K562 (cell line): ENCODE measurements around the gene GADD45GIP1. TPM values are rescaled to one million over a fixed set of nuclear protein-coding genes. Genes with fewer than 3 reads are reported as not detected.

Experiments used
- ATF7 ChIP-seq: fragments of 450-650 bp; IDR thresholded peaks from 2 replicates; pipeline ENCODE4 v1.7.1; 2014; ENCODE audit warnings: mild to moderate bottlenecking, moderate library complexity
- CBX2 ChIP-seq: fragments of 200-600 bp; sonication (generic); IDR thresholded peaks from one replicate; pipeline ENCODE4 v1.6.1; 2012; ENCODE audit warnings: mild to moderate bottlenecking, low read length, inconsistent platforms; ENCODE audit not compliant: insufficient read depth, poor library complexity, severe bottlenecking
- CEBPZ ChIP-seq: fragments of 150-350 bp; IDR thresholded peaks from 2 replicates; pipeline ENCODE4 v1.6.1; 2014; ENCODE audit warnings: low read depth, mild to moderate bottlenecking, low read length, borderline replicate concordance
- DDX20 ChIP-seq: fragments of 450-650 bp; IDR thresholded peaks from 2 replicates; pipeline ENCODE4 v1.6.1; 2016; ENCODE audit warnings: missing genetic modification characterization, low read depth, mild to moderate bottlenecking, missing compliant biosample characterization, moderate library complexity
- E2F3 ChIP-seq: fragments of 250-450 bp; sonication (Bioruptor Pico); IDR thresholded peaks from 2 replicates; pipeline ENCODE4 v1.4.0; 2020; ENCODE audit warnings: mild to moderate bottlenecking
- ETV5 ChIP-seq: sonication (generic); formaldehyde crosslinking; IDR thresholded peaks from 2 replicates; pipeline ENCODE4 v1.4.0; 2020; ENCODE audit warnings: low read depth, mild to moderate bottlenecking, missing genetic modification reagents
- GATAD2B ChIP-seq: fragments of 450-650 bp; IDR thresholded peaks from 2 replicates; pipeline ENCODE4 v1.6.1; 2017; ENCODE audit warnings: mild to moderate bottlenecking, borderline replicate concordance
- HCFC1 ChIP-seq: IDR thresholded peaks from 2 replicates; pipeline ENCODE4 v1.6.1; 2012; ENCODE audit warnings: low read depth, low read length, improper control_type of control experiment
- JUN ChIP-seq, 2 experiments: sonication (generic) in 1 of 2; formaldehyde crosslinking in 1 of 2; IDR thresholded peaks; 2 replicates each; pipeline versions ENCODE4 v1.6.1 to v1.8.0; 2012 to 2022; ENCODE audit warnings: borderline replicate concordance in 2 of 2, mild to moderate bottlenecking in 2 of 2, improper control_type of control experiment in 1 of 2, low read depth in 1 of 2, low read length in 1 of 2, missing genetic modification reagents in 1 of 2
- KDM1A ChIP-seq, 2 experiments: fragments of 450-650 bp; IDR thresholded peaks; 2 replicates each; pipeline ENCODE4 v1.6.1; 2016; ENCODE audit warnings: mild to moderate bottlenecking in 2 of 2
- MYNN ChIP-seq, 2 experiments: sonication (generic); formaldehyde crosslinking in 1 of 2; IDR thresholded peaks; 2 replicates each; pipeline versions ENCODE4 v1.5.0 to v1.6.1; 2016 to 2020; ENCODE audit warnings: antibody characterized with exemption in 1 of 2, missing genetic modification reagents in 1 of 2
- NFIC ChIP-seq: fragments of 450-650 bp; IDR thresholded peaks from 2 replicates; pipeline ENCODE4 v1.6.1; 2017; ENCODE audit warnings: mild to moderate bottlenecking, inconsistent platforms
- POLR2AphosphoS5 ChIP-seq: IDR thresholded peaks from 2 replicates; pipeline ENCODE4 v1.6.1; 2011; ENCODE audit warnings: mild to moderate bottlenecking, low read depth, low read length, moderate library complexity; ENCODE audit not compliant: control insufficient read depth, insufficient read depth
- POLR3G ChIP-seq: IDR thresholded peaks from 2 replicates; pipeline ENCODE4 v1.6.1; 2011; ENCODE audit not compliant: insufficient read length, insufficient replicate concordance; ENCODE audit errors: extremely low read depth
- SMAD4 ChIP-seq: fragments of 250-450 bp; sonication (Bioruptor Pico); conservative IDR thresholded peaks from 2 replicates; pipeline ENCODE4 v1.8.0; 2021; ENCODE audit warnings: inconsistent platforms, mild to moderate bottlenecking, moderate library complexity
- SMARCE1 ChIP-seq: fragments of 450-650 bp; IDR thresholded peaks from 2 replicates; pipeline ENCODE4 v1.7.1; 2016; ENCODE audit warnings: mild to moderate bottlenecking
- TEAD1 ChIP-seq, 2 experiments: fragments of 450-650 bp in 1 of 2; sonication (generic) in 1 of 2; formaldehyde crosslinking; IDR thresholded peaks; 2 replicates each; pipeline versions ENCODE4 v1.4.0 to v1.8.0; 2020 to 2022; ENCODE audit warnings: mild to moderate bottlenecking in 2 of 2, missing genetic modification reagents in 1 of 2
- ZFP30 ChIP-seq: fragments of 250-450 bp; sonication (Bioruptor Pico); IDR thresholded peaks from 2 replicates; pipeline ENCODE4 v1.8.0; 2022; ENCODE audit warnings: moderate library complexity, mild to moderate bottlenecking, inconsistent platforms, borderline replicate concordance
- ZNF518B ChIP-seq: fragments of 250-450 bp; sonication (Bioruptor Pico); IDR thresholded peaks from 2 replicates; pipeline ENCODE4 v1.5.0; 2021; ENCODE audit warnings: mild to moderate bottlenecking, moderate library complexity
- ZNF561 ChIP-seq: fragments of 450-650 bp; formaldehyde crosslinking; conservative IDR thresholded peaks from 2 replicates; pipeline ENCODE4 v1.4.0; 2020; ENCODE audit warnings: mild to moderate bottlenecking, moderate library complexity
- ZNF76 ChIP-seq: fragments of 250-450 bp; sonication (Bioruptor Pico); IDR thresholded peaks from 2 replicates; pipeline ENCODE4 v1.4.0; 2020; ENCODE audit warnings: mild to moderate bottlenecking, moderate library complexity, borderline replicate concordance
- polyA plus RNA-seq, 8 experiments: library from polyadenylated mRNA; depleted of rRNA in 4 of 8; stranded (reverse) in 5 of 8; unstranded in 3 of 8; fragments of >200 nt; fragmentation: Nextera tagmentation in 2 of 8; fragmentation: Illumina TruSeq in 1 of 8; extraction: Ambion mirVana in 2 of 8; extraction: Trizol in 1 of 8; gene quantifications; 2 replicates each; pipeline versions ENCODE4 v1.2.1 to v1.2.3, GENCODE V29; 2011 to 2014; ENCODE audit warnings: inconsistent platforms in 1 of 8, missing spikeins in 1 of 8
- total RNA-seq, 7 experiments: library from RNA; depleted of rRNA in 6 of 7; stranded (reverse); fragments of >200 nt in 6 of 7; fragmentation: Illumina TruSeq in 2 of 7; extraction: Trizol in 2 of 7; gene quantifications; 2 replicates each; pipeline versions ENCODE4 v1.2.1 to v1.2.3, GENCODE V29; 2011 to 2021; ENCODE audit warnings: low replicate concordance in 1 of 7

The GADD45GIP1 gene
- total and polyA plus RNA-seq, 9 of the 15 experiments (the other 6 are each of a cell fraction or from before 2014, with no cell fraction given) = 5.1 to 161 (median 29.2) TPM

DNA sequence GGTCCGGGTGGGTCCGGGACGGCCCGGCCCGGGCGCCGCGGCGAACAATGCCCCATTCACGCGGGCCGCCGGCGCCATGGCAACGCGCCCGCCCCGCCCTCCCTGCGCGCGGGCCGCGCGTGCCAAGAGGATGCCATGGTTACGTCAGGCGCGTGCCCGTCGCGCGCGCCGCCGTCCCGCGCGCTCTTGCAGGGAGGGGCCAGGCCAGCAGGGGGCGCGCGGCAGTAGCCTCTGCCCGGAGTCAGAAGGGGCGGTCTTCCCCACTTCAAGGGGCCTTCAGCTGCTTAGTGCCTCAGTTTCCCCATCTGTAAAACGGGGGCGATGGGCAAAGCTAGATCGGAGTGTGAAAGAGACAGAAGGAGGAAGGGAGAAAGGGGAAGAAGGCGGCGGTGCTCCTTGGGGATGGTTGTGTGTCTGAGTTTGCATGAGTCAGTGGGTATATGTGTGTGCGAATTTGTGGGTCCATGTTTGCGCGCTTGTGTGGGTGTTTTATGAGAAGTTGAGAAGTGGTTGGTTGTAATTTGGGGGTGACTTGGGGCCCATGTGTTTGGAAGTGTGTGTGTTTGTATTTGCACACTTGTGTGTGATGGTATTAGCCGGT, 26.6 kb upstream of the GADD45GIP1 start (continued):
- TF ChIP-seq CEBPZ (no peak), POLR2AphosphoS5 (no peak), SMAD4 (peak; percentile 79), JUN (IDR thresholded peaks at IDR 0.05; ENCODE audit: borderline replicate concordance, low read depth, low read length) (peak; percentile 40; the same call in 1 of the 2 replicates), JUN (CRISPR knock-in tag; IDR thresholded peaks at IDR 0.05; ENCODE audit: borderline replicate concordance) (no peak; the same call in 1 of the 2 replicates), ETV5 (CRISPR knock-in tag) (no peak), ZNF518B (CRISPR knock-in tag) (no peak), GATAD2B (no peak), MYNN (IDR thresholded peaks at IDR 0.05) (no peak), MYNN (CRISPR knock-in tag; IDR thresholded peaks at IDR 0.05) (no peak), SMARCE1 (no peak; the same call in 1 of the 2 replicates), NFIC (peak; percentile 32; the same call in 1 of the 2 replicates), KDM1A (IDR thresholded peaks at IDR 0.05) (peak in 1 of 2 experiments; percentile 79; a peak in 2 of 4 replicates), ZNF561 (no peak), HCFC1 (peak; percentile 40), CBX2 (no peak), E2F3 (peak; percentile 74; the same call in 1 of the 2 replicates), ZFP30 (CRISPR knock-in tag) (no peak), ZNF76 (CRISPR knock-in tag) (no peak), DDX20 (no peak), ATF7 (peak; percentile 90), TEAD1 (CRISPR knock-in tag; IDR thresholded peaks at IDR 0.05) (peak; percentile 47 to 82; a peak in 3 of 4 replicates), POLR3G (no peak)
